HL-60 (cell line): ENCODE results near the gene IQGAP3.

Experiments used
- GABPA ChIP-seq: IDR thresholded peaks from 2 replicates; pipeline ENCODE4 v1.6.1; 2012; ENCODE audit warnings: low read depth
- POLR2AphosphoS5 ChIP-seq: IDR thresholded peaks from 2 replicates; pipeline ENCODE4 v1.6.1; 2012; ENCODE audit warnings: low read depth
- REST ChIP-seq: IDR thresholded peaks from 2 replicates; pipeline ENCODE4 v1.6.1; 2012; ENCODE audit warnings: low read depth; ENCODE audit not compliant: insufficient replicate concordance
- SPI1 ChIP-seq: IDR thresholded peaks from 2 replicates; pipeline ENCODE4 v1.6.1; 2012; ENCODE audit warnings: low read depth, mild to moderate bottlenecking, borderline replicate concordance
- TF ChIP-seq, protein P1 (sequence below): IDR thresholded peaks from one replicate; pipeline ENCODE4 v1.5.1; 2011; ENCODE audit warnings: low read length, control low read depth, inconsistent platforms; ENCODE audit not compliant: insufficient read depth

DNA sequence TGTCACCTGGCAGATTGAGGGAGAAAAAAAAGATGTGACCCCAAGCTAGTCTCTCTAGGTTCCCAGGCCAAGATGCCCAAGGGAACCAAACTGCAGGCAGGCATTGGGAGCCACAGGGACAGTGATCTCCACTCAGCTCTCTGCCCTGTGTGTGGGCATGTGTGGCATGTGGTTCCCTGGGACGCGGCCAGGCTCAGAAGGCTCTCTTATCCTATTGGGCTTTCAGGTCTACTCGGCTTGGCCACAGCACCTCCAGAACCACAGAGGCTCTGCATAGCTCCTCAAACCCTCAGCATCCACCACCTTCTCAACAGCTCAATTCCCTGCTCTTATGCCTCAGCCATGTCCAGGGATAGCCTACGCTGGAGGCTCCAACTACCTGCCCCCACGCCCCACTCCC, 22.0 kb downstream of the IQGAP3 start:
- TF ChIP-seq, protein P1, sequence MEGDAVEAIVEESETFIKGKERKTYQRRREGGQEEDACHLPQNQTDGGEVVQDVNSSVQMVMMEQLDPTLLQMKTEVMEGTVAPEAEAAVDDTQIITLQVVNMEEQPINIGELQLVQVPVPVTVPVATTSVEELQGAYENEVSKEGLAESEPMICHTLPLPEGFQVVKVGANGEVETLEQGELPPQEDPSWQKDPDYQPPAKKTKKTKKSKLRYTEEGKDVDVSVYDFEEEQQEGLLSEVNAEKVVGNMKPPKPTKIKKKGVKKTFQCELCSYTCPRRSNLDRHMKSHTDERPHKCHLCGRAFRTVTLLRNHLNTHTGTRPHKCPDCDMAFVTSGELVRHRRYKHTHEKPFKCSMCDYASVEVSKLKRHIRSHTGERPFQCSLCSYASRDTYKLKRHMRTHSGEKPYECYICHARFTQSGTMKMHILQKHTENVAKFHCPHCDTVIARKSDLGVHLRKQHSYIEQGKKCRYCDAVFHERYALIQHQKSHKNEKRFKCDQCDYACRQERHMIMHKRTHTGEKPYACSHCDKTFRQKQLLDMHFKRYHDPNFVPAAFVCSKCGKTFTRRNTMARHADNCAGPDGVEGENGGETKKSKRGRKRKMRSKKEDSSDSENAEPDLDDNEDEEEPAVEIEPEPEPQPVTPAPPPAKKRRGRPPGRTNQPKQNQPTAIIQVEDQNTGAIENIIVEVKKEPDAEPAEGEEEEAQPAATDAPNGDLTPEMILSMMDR = no peak
- no peak for TF ChIP-seq POLR2AphosphoS5
- TF ChIP-seq REST = no peak
- no peak for TF ChIP-seq GABPA
- TF ChIP-seq SPI1 = no peak
